Naive thymus-derived CD4-positive, alpha-beta T cell (primary cell): ENCODE measurements around the gene PARP9. TPM values are rescaled to one million over a fixed set of nuclear protein-coding genes. Genes with fewer than 3 reads are reported as not detected.

Experiments used
- ATAC-seq: fragments of 150-1000 bp; cut with Tn5 transposase; 2 replicates; pipeline ENCODE4 v1.10.0; 2021; ENCODE audit warnings: mild to moderate bottlenecking, moderate library complexity
- CTCF ChIA-PET: fragments of 350-600 bp; sonication (Branson Sonifier 250); formaldehyde crosslinking; loops from one replicate; lab custom pipeline; 2021; ENCODE audit warnings: antibody characterized with exemption; lab: Charles Lee
- POLR2A ChIA-PET: fragments of 350-600 bp; sonication (Branson Sonifier 250); formaldehyde crosslinking; loops from one replicate; lab custom pipeline; 2021; ENCODE audit warnings: antibody characterized with exemption, inconsistent platforms; lab: Charles Lee
- DNase-seq, 9 donors: peaks; one replicate each; pipeline versions ENCODE4 v3.0.0 to v3.0.0-alpha.2; 2020 to 2022; ENCODE audit warnings: mixed read lengths in 1 of 9
- H3K27ac ChIP-seq: one replicate; pipeline ENCODE4 v1.7.0; 2013; ENCODE audit warnings: mild to moderate bottlenecking, low read depth, low read length, moderate library complexity
- H3K27me3 ChIP-seq, 2 donors: one replicate each; pipeline ENCODE4 v1.7.0; 2013; ENCODE audit warnings: low read length in 2 of 2, mild to moderate bottlenecking in 2 of 2, moderate library complexity in 2 of 2; ENCODE audit not compliant: control insufficient read depth in 2 of 2, insufficient read depth in 2 of 2
- H3K36me3 ChIP-seq, 3 experiments: 1 replicate in 2 of 3; 2 replicates in 1 of 3; pipeline ENCODE4 v1.7.0; 2013; ENCODE audit warnings: low read length in 3 of 3, mild to moderate bottlenecking in 3 of 3, moderate library complexity in 1 of 3; ENCODE audit not compliant: insufficient read depth in 3 of 3, control insufficient read depth in 2 of 3
- H3K4me1 ChIP-seq, 2 donors: one replicate each; pipeline ENCODE4 v1.7.0; 2013; ENCODE audit warnings: low read length in 2 of 2, mild to moderate bottlenecking in 2 of 2, moderate library complexity in 1 of 2; ENCODE audit not compliant: control insufficient read depth in 2 of 2, insufficient read depth in 2 of 2
- H3K4me3 ChIP-seq: 2 replicates; pipeline ENCODE4 v1.7.0; 2013; ENCODE audit warnings: mild to moderate bottlenecking, low read length
- H3K9me3 ChIP-seq, 3 experiments: 1 replicate in 2 of 3; 2 replicates in 1 of 3; pipeline ENCODE4 v1.7.0; 2013; ENCODE audit warnings: low read length in 3 of 3; ENCODE audit not compliant: control insufficient read depth in 2 of 3
- H3K27ac Mint-ChIP-seq, 9 donors: one replicate each; pipeline ENCODE4 v1.8.0; 2020 to 2022; ENCODE audit warnings: mixed read lengths in 9 of 9, mild to moderate bottlenecking in 8 of 9, moderate library complexity in 5 of 9, inconsistent platforms in 2 of 9
- H3K27me3 Mint-ChIP-seq, 5 donors: one replicate each; pipeline ENCODE4 v1.8.0; 2021 to 2022; ENCODE audit warnings: mixed read lengths in 5 of 5, mild to moderate bottlenecking in 1 of 5
- H3K36me3 Mint-ChIP-seq, 5 donors: one replicate each; pipeline ENCODE4 v1.8.0; 2020 to 2022; ENCODE audit warnings: mixed read lengths in 5 of 5, mild to moderate bottlenecking in 3 of 5, inconsistent platforms in 1 of 5
- H3K4me1 Mint-ChIP-seq, 7 donors: one replicate each; pipeline ENCODE4 v1.8.0; 2020 to 2022; ENCODE audit warnings: mixed read lengths in 7 of 7, mild to moderate bottlenecking in 3 of 7, inconsistent platforms in 1 of 7
- H3K4me3 Mint-ChIP-seq, 10 donors: one replicate each; pipeline ENCODE4 v1.8.0; 2020 to 2022; ENCODE audit warnings: mild to moderate bottlenecking in 10 of 10, mixed read lengths in 10 of 10, moderate library complexity in 6 of 10, inconsistent platforms in 2 of 10
- H3K9me3 Mint-ChIP-seq, 11 donors: one replicate each; pipeline ENCODE4 v1.8.0; 2020 to 2022; ENCODE audit warnings: mixed read lengths in 11 of 11, mild to moderate bottlenecking in 4 of 11, inconsistent platforms in 1 of 11, moderate library complexity in 1 of 11
- intact Hi-C, 2 donors: fragments of 100-400 bp; cut with micrococcal nuclease; formaldehyde crosslinking; loops; one replicate each; pipeline ENCODE4 v1.15.1; 2023
- polyA plus RNA-seq, 2 donors: library from polyadenylated mRNA; unstranded; fragments of 300-500 nt; fragmentation: Illumina TruSeq; gene quantifications; one replicate each; pipeline ENCODE4 v1.2.3, GENCODE V29; 2021
- total RNA-seq, 6 experiments: library from RNA in 5 of 6; stranded (reverse) in 5 of 6; gene quantifications; 1 replicate in 5 of 6; 2 replicates in 1 of 6; pipeline ENCODE4 v1.2.3 and lab custom pipeline; 2021 to 2026

The PARP9 gene
- total and polyA plus RNA-seq, 7 experiments from 2014 or later = 17.6 to 165 (median 24.4) TPM

- no peak for DNase-seq
- H3K36me3 ChIP-seq = no peaks in the 10 kb centered on the region
- Mint-ChIP-seq H3K36me3 (peaks cover 0 to 46% (median 26%) of the 10 kb centered on the region in 5 donors), H3K27me3 (no peaks in the 10 kb centered on the region), H3K27ac (peak overlapping the region in 1 of 9 donors; percentile 10), H3K4me3 (no peak overlapping the region), H3K9me3 (peaks cover 0 to 1% (median 0%) of the 10 kb centered on the region in 11 donors), H3K4me1 (peaks cover 7 to 33% (median 13%) of the 10 kb centered on the region in 7 donors)
- intact Hi-C loops = no loop called here
- POLR2A ChIA-PET = no interaction called here
- CTCF ChIA-PET = no interaction called here
- no peaks in the 10 kb centered on the region for H3K27me3 ChIP-seq
- no peak overlapping the region for H3K27ac ChIP-seq
- ATAC-seq = no peak
- no peak overlapping the region for H3K4me3 ChIP-seq
- H3K9me3 ChIP-seq = no peaks in the 10 kb centered on the region
- no peaks in the 10 kb centered on the region for H3K4me1 ChIP-seq
These were observed 39.0 kb upstream of the PARP9 start for GRCh38 chr3:122603056-122603455.

- H3K4me1 ChIP-seq = no peaks in the 10 kb centered on the region
- ChIA-PET POLR2A (no interaction called here), CTCF (no interaction called here)
- Mint-ChIP-seq H3K36me3 (peaks cover 0 to 41% (median 23%) of the 10 kb centered on the region in 5 donors), H3K4me1 (peaks cover 7 to 30% (median 13%) of the 10 kb centered on the region in 7 donors), H3K27me3 (no peaks in the 10 kb centered on the region), H3K27ac (peak overlapping the region in 1 of 9 donors; percentile 13), H3K9me3 (peaks cover 0 to 1% (median 0%) of the 10 kb centered on the region in 11 donors), H3K4me3 (no peak overlapping the region)
- no peak overlapping the region for H3K27ac ChIP-seq
- no peaks in the 10 kb centered on the region for H3K36me3 ChIP-seq
- ATAC-seq = no peak
- H3K27me3 ChIP-seq = no peaks in the 10 kb centered on the region
- intact Hi-C loops = no loop called here
- no peak overlapping the region for H3K4me3 ChIP-seq
- H3K9me3 ChIP-seq = no peaks in the 10 kb centered on the region
- DNase-seq = no peak
These were observed 38.1 kb upstream of the PARP9 start for GRCh38 chr3:122602011-122602710.

- POLR2A ChIA-PET = interaction anchor here (0.6 kb wide), 1 partner anchor 903 kb away, joined by 3 read pairs; no protein-coding TSS in a partner anchor
- intact Hi-C loops = no loop called here
- Mint-ChIP-seq H3K4me3 (no peak overlapping the region), H3K27ac (peak overlapping the region in 1 of 9 donors; percentile 43), H3K4me1 (peaks cover 5 to 25% (median 16%) of the 10 kb centered on the region in 7 donors), H3K36me3 (peaks cover 7 to 50% (median 39%) of the 10 kb centered on the region in 5 donors), H3K9me3 (peaks cover 0 to 6% (median 0%) of the 10 kb centered on the region in 11 donors), H3K27me3 (no peaks in the 10 kb centered on the region)
- Histone ChIP-seq H3K9me3 (no peaks in the 10 kb centered on the region), H3K36me3 (no peaks in the 10 kb centered on the region), H3K4me1 (no peaks in the 10 kb centered on the region), H3K27me3 (no peaks in the 10 kb centered on the region), H3K27ac (no peak overlapping the region), H3K4me3 (no peak overlapping the region)
- no peak for DNase-seq
- CTCF ChIA-PET = no interaction called here
- ATAC-seq = no peak
These were observed 34.5 kb upstream of the PARP9 start for GRCh38 chr3:122598556-122598955.

DNA sequence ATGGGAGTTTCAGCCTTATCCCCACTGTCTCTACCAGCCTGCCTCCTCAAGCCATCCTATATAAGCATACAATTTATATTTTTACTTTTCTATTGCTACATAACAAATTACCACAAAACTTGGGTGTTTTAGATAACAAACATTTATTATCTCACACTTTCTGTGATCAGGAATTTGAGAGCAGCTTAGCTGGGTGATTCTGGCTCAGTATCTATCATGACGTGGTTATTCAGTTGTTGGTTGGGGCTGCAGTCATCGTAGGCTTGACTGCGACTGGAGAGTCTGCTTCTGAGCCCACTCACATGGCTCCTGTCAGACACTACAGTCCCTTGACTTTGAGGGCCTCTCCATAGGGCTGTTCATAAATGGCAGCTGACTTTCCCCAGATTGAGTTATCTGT lies 34.1 kb upstream of the PARP9 start:
- Histone ChIP-seq H3K27ac (no peak overlapping the region), H3K4me1 (no peaks in the 10 kb centered on the region), H3K36me3 (no peaks in the 10 kb centered on the region), H3K4me3 (no peak overlapping the region), H3K9me3 (no peaks in the 10 kb centered on the region), H3K27me3 (no peaks in the 10 kb centered on the region)
- no peaks in the 10 kb centered on the region for H3K27me3 Mint-ChIP-seq
- DNase-seq = no peak
- intact Hi-C loops = no loop called here
- H3K4me1 Mint-ChIP-seq = peaks cover under 1 to 21% (median 12%) of the 10 kb centered on the region in 7 donors
- ATAC-seq = no peak
- peak overlapping the region in 1 of 9 donors; percentile 43 for H3K27ac Mint-ChIP-seq
- no peak overlapping the region for H3K4me3 Mint-ChIP-seq
- ChIA-PET POLR2A (no interaction called here), CTCF (no interaction called here)
- H3K36me3 Mint-ChIP-seq = peaks cover 7 to 46% (median 35%) of the 10 kb centered on the region in 5 donors
- peaks cover 0 to 6% (median 0%) of the 10 kb centered on the region in 11 donors for H3K9me3 Mint-ChIP-seq

DNA sequence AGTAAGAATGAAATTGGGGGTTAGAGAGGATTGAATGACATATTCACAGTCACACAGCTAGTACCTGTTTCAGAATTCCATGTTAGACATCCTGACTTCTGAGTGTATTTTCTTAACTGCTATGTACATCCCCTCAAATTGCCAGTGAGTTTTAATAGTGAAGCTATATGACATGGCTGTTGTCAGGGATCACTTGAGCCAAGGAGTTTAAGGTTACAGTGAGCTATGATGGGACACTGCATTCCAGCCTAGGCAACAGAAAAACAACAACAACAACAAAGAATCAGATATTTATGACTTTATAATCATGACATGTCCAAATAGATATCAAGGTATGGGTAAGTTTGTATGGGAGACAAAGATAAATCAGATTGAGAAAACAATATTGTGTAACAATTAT lies 29.9 kb upstream of the PARP9 start:
- Mint-ChIP-seq H3K36me3 (peaks cover 7 to 40% (median 31%) of the 10 kb centered on the region in 5 donors), H3K9me3 (peaks cover 0 to 13% (median 0%) of the 10 kb centered on the region in 11 donors), H3K4me1 (peaks cover 2 to 11% (median 6%) of the 10 kb centered on the region in 7 donors), H3K27me3 (no peaks in the 10 kb centered on the region), H3K27ac (no peak overlapping the region), H3K4me3 (no peak overlapping the region)
- no peaks in the 10 kb centered on the region for H3K36me3 ChIP-seq
- no peaks in the 10 kb centered on the region for H3K27me3 ChIP-seq
- DNase-seq = no peak
- no peak for ATAC-seq
- ChIA-PET POLR2A (no interaction called here), CTCF (interaction anchor here (1.4 kb wide), 1 partner anchor 85 kb away, joined by 3 read pairs; no protein-coding TSS in a partner anchor)
- H3K9me3 ChIP-seq = no peaks in the 10 kb centered on the region
- no peak overlapping the region for H3K27ac ChIP-seq
- H3K4me3 ChIP-seq = no peak overlapping the region
- intact Hi-C loops = loop anchor here (2.0 kb wide), 2 partner anchors 15 to 17 kb away; partner anchors contain the start of gene PARP15 (in 1 of the 2)
- no peaks in the 10 kb centered on the region for H3K4me1 ChIP-seq

GRCh38 chr3:122590610-122591009 lies 26.5 kb upstream of the PARP9 start:
- H3K4me3 Mint-ChIP-seq = no peak overlapping the region
- DNase-seq = no peak
- peaks cover 12 to 19% (median 14%) of the 10 kb centered on the region in 7 donors for H3K4me1 Mint-ChIP-seq
- no peak for ATAC-seq
- CTCF ChIA-PET = interaction anchor here (0.5 kb wide), 1 partner anchor 16 kb away, joined by 3 read pairs; no protein-coding TSS in a partner anchor
- Histone ChIP-seq H3K4me3 (no peak overlapping the region), H3K9me3 (no peaks in the 10 kb centered on the region), H3K27me3 (no peaks in the 10 kb centered on the region), H3K4me1 (peaks cover 0 to 3% of the 10 kb centered on the region in 2 donors), H3K27ac (no peak overlapping the region), H3K36me3 (no peaks in the 10 kb centered on the region)
- intact Hi-C loops = no loop called here
- H3K9me3 Mint-ChIP-seq = peaks cover 0 to 7% (median 0%) of the 10 kb centered on the region in 11 donors
- POLR2A ChIA-PET = no interaction called here
- H3K36me3 Mint-ChIP-seq = peaks cover 4 to 32% (median 28%) of the 10 kb centered on the region in 5 donors
- no peaks in the 10 kb centered on the region for H3K27me3 Mint-ChIP-seq
- no peak overlapping the region for H3K27ac Mint-ChIP-seq
